ENCODE data around the gene SIAH1.
"Not testable (repeated sequence)": the region's sequence is repeated elsewhere in the genome, so short reads cannot be mapped to it uniquely, and the experiment has no call there.

The SIAH1 gene

DNA sequence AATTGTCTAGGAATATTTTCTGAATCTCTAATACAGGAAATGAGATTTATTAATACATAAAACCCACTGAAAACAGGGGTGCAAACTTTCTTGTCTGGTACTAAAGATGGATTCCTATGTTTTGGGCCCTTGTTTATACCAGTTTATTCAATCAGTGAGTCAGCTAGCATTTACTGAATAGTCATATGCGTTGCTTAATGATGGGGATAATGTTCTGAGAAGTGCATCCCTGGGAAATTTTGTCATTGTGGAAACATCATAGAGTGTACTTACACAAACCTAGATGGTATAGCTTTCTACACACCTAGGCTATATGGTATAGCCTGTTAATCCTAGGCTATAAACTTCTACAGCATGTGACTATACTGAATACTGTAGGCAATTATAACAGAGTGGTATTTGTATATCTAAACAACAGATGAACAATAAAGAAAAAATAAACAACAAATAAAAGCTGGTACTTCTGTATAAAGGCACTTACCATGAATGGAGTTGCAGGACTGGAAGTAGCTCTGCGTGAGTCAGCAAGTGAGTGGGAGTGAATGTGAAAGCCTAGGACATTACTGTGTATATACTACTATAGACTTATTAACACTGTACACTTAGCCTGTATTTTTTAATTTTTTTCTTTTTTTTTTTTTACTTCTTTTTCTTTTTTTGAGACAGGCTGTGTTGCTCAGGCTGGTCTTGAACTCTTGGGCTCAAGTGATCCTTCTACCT is 63.7 kb downstream of the SIAH1 start:
- no peak for DNase-seq
- TF ChIP-seq GATA1 (IDR thresholded peaks at IDR 0.05; ENCODE audit: low read depth, low read length) (no peak), POLR2A (IDR thresholded peaks at IDR 0.05; ENCODE audit: low read length) (no peak)

DNA sequence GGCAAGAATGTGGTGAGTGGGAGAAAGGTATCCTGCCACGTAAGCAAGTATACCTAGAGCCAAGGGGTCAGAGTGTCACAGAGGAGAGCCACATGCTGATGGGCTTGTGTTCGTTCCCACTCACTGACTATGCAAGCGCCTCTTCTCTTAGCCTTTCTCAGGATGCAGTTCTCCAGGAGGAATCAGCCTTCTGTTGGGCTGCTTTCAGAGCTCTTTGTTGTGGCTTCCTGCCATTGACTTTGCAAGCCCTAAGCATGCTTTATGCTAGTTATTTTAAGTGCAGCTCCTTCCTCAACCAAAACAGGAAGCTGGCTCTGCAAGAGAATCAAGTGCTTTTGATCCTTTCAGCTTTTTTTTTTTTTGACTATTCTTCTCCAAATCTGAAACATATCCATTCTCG is 66.6 kb downstream of the SIAH1 start:
- DNase-seq = no peak
- TF ChIP-seq GATA1 (IDR thresholded peaks at IDR 0.05; ENCODE audit: low read depth, low read length) (no peak), POLR2A (IDR thresholded peaks at IDR 0.05; ENCODE audit: low read length) (no peak)

DNA sequence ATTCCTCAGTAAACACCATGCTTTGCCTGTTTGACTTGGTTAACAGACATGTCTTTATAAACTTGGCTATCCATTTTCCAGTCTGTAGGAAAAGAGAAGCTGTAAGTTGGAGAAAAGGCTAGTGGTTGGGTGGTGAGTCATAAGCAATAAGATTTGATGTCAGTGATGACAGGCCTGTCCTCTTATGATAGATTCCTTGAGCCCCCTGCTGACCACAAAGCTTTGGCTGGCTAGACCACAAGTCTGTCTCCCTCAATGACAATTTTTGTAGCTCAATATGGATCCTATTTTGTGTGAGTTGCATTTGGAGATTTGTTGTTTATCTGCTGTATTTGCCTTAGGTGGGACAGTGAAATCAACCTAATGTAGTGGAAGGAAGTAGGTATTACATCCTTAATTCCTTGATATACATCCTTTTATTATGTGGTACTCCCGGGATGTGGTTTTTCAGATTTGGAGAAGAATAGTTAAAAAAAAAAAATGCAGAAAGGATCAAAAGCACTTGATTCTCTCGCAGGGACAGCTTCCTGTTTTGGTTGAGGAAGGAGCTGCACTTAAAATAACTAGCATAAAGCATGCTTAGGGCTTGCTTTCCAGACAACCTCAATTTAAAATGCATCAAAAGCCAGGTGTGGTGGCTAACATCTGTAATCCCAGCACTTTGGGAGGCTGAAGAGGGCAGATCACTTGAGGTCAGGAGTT is 67.4 kb downstream of the SIAH1 start:
- no peak for TF ChIP-seq POLR2A (IDR thresholded peaks at IDR 0.05; ENCODE audit: low read length)
- TF ChIP-seq GATA1 (IDR thresholded peaks at IDR 0.05; ENCODE audit: low read depth, low read length) = no peak
- DNase-seq = peak in 1 of 2 experiments; percentile 27

GRCh38 chr16:48317026-48317425 is 68.2 kb downstream of the SIAH1 start:
- DNase-seq = no peak

DNA sequence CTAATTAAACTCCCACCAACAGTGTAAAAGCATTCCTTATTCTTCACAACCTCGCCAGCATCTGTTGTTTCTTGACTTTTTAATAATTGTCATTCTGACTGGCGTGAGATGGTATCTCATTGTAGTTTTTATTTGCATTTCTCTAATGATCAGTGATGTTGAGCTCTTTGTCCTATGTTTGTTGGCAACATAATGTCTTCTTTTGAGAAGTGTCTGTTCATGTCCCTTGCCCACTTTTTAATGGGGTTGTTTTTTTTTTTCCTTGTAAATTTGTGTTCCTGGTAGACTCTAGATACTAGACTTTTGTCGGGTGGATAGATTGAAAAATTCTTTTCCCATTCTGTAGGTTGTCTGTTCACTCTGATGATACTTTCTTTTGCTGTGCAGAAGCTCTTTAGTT is 71.3 kb downstream of the SIAH1 start:
- not testable (repeated sequence) for DNase-seq

More at GRCh38 chr16:48317026-48317425, 68.2 kb downstream of the SIAH1 start:
- no peak for TF ChIP-seq POLR2A (IDR thresholded peaks at IDR 0.05; ENCODE audit: low read length)
- TF ChIP-seq GATA1 (IDR thresholded peaks at IDR 0.05; ENCODE audit: low read depth, low read length) = no peak

DNA sequence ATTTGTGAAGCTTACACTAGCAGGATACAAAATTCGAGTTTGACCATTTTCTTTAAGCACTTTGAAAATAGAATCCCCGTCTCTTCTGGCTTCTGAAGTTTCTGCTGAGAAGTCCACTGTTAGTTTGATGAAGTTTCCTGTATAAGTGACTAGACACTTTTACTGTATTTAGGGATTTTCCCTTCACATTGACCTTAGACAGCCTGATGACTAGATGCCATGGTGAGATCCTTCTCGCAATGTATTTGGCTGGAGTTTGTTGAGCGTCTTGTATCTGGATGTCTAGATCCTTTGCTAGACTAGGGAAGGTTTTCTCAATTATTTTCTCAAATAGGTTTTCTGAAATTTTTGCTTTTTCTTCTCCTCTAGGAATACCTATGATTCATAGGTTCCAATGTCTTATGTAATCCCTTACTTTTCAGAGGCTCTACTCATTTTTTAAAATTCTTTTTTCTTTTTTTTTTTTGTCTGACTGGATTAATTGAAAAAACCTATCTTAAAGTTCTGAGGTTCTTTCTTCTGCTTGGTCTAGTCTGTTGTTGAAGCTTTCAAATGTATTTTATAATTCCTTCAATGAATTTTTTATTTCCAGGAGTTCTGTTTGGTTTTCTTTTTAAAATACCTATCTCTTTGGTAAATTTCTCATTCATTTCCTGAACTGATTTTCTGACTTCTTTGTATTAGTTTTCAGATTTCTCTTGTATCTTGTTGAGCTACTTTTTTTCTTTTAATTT is 74.1 kb downstream of the SIAH1 start:
- no peak for DNase-seq
- TF ChIP-seq POLR2A (IDR thresholded peaks at IDR 0.05; ENCODE audit: low read length) = no peak
- TF ChIP-seq GATA1 (IDR thresholded peaks at IDR 0.05; ENCODE audit: low read depth, low read length) = no peak

Measured in erythroblast (primary cell).